OCI-LY1 (cell line): ENCODE measurements around the gene KRTAP10-12.

Experiments
- H2AFZ ChIP-seq: fragments of 200-600 bp; sonication (generic), shearing (Covaris generic); 2 replicates; pipeline ENCODE4 v1.6.0; 2014; ENCODE audit warnings: antibody characterized with exemption, mild to moderate bottlenecking, low read length
- H3F3A ChIP-seq: fragments of 200-600 bp; sonication (generic), shearing (Covaris generic); 2 replicates; pipeline ENCODE4 v1.6.0; 2014; ENCODE audit warnings: mild to moderate bottlenecking, antibody characterized with exemption, low read length, moderate library complexity; ENCODE audit not compliant: insufficient read depth
- H3K27ac ChIP-seq: fragments of 200-600 bp; sonication (generic); 2 replicates; pipeline ENCODE4 v1.5.1; 2014; ENCODE audit warnings: low read length, mixed run types, mild to moderate bottlenecking, low read depth; ENCODE audit not compliant: poor library complexity, severe bottlenecking
- H3K27me3 ChIP-seq: fragments of 200-600 bp; sonication (generic); 2 replicates; pipeline ENCODE4 v1.6.0; 2014; ENCODE audit warnings: antibody characterized with exemption, mild to moderate bottlenecking, low read length, moderate library complexity; ENCODE audit not compliant: insufficient read depth
- H3K36me3 ChIP-seq: fragments of 200-600 bp; sonication (generic); 2 replicates; pipeline ENCODE4 v1.6.1; 2014; ENCODE audit warnings: mild to moderate bottlenecking, antibody characterized with exemption, low read length, moderate library complexity, mixed read lengths; ENCODE audit not compliant: insufficient read depth
- H3K4me1 ChIP-seq: fragments of 200-600 bp; sonication (generic); 2 replicates; pipeline ENCODE4 v1.5.1; 2014; ENCODE audit warnings: mild to moderate bottlenecking, low read length, moderate library complexity; ENCODE audit not compliant: insufficient read depth, severe bottlenecking
- H3K4me2 ChIP-seq: fragments of 200-600 bp; sonication (generic), shearing (Covaris generic); 2 replicates; pipeline ENCODE4 v1.6.1; 2014; ENCODE audit warnings: low read length
- H3K4me3 ChIP-seq: fragments of 200-600 bp; sonication (generic); 2 replicates; pipeline ENCODE4 v1.5.1; 2014; ENCODE audit warnings: low read length, low read depth, mild to moderate bottlenecking, mixed read lengths; ENCODE audit not compliant: poor library complexity, severe bottlenecking
- H3K79me2 ChIP-seq: fragments of 200-600 bp; shearing (Covaris generic); 2 replicates; pipeline ENCODE4 v1.6.1; 2016; ENCODE audit warnings: mixed run types, low read length, mixed read lengths; ENCODE audit not compliant: insufficient read depth
- H3K9ac ChIP-seq: fragments of 200-600 bp; sonication (generic), shearing (Covaris generic); 2 replicates; pipeline ENCODE4 v1.6.1; 2014; ENCODE audit warnings: mild to moderate bottlenecking, low read length, mixed read lengths
- H3K9me2 ChIP-seq: fragments of 200-600 bp; sonication (generic), shearing (Covaris generic); 2 replicates; pipeline ENCODE4 v1.6.1; 2014; ENCODE audit warnings: low read depth, mild to moderate bottlenecking, low read length, mixed read lengths
- H3K9me3 ChIP-seq: fragments of 200-600 bp; shearing (Covaris generic); 2 replicates; pipeline ENCODE4 v1.6.1; 2014; ENCODE audit warnings: low read length, mixed read lengths
- H4K20me1 ChIP-seq: fragments of 200-600 bp; sonication (generic), shearing (Covaris generic); 2 replicates; pipeline ENCODE4 v1.6.0; 2016; ENCODE audit warnings: mild to moderate bottlenecking, low read length; ENCODE audit not compliant: insufficient read depth
- CTCF ChIP-seq: fragments of 200-600 bp; sonication (generic), shearing (Covaris generic); IDR thresholded peaks from 2 replicates; pipeline ENCODE4 v1.5.1; 2017; ENCODE audit warnings: mild to moderate bottlenecking, antibody characterized with exemption, low read length, moderate library complexity, mixed read lengths
- EZH2 ChIP-seq: fragments of 200-600 bp; sonication (generic), shearing (Covaris generic); IDR thresholded peaks from 2 replicates; pipeline ENCODE4 v1.8.0; 2017; ENCODE audit warnings: borderline replicate concordance, mixed run types, mild to moderate bottlenecking, antibody characterized with exemption, low read length, moderate library complexity, mixed read lengths

KRTAP10-12 gene

GRCh38 chr21:44718093-44718492 lies 21.1 kb downstream of the KRTAP10-12 start:
- no peaks in the 10 kb centered on the region for H3K4me1 ChIP-seq
- no peaks in the 10 kb centered on the region for H3K36me3 ChIP-seq
- no peak overlapping the region for H3K27ac ChIP-seq
- no peak overlapping the region for H3K4me3 ChIP-seq
- no peaks in the 10 kb centered on the region for H3F3A ChIP-seq
- no peak overlapping the region for H3K4me2 ChIP-seq
- no peaks in the 10 kb centered on the region for H3K9me3 ChIP-seq
- H2AFZ ChIP-seq: no peak overlapping the region
- no peaks in the 10 kb centered on the region for H3K79me2 ChIP-seq
- no peaks in the 10 kb centered on the region for H3K27me3 ChIP-seq
- H4K20me1 ChIP-seq: no peaks in the 10 kb centered on the region
- TF ChIP-seq EZH2 (no peak), CTCF (no peak)
- H3K9ac ChIP-seq: no peak overlapping the region
- no peaks in the 10 kb centered on the region for H3K9me2 ChIP-seq

GRCh38 chr21:44718571-44718970 lies 21.6 kb downstream of the KRTAP10-12 start:
- H2AFZ ChIP-seq: no peak overlapping the region
- H3K9me2 ChIP-seq: no peaks in the 10 kb centered on the region
- no peaks in the 10 kb centered on the region for H3K36me3 ChIP-seq
- H3F3A ChIP-seq: no peaks in the 10 kb centered on the region
- TF ChIP-seq EZH2 (no peak), CTCF (no peak)
- H4K20me1 ChIP-seq: no peaks in the 10 kb centered on the region
- H3K27me3 ChIP-seq: no peaks in the 10 kb centered on the region
- H3K27ac ChIP-seq: no peak overlapping the region
- H3K79me2 ChIP-seq: no peaks in the 10 kb centered on the region
- no peaks in the 10 kb centered on the region for H3K9me3 ChIP-seq
- H3K9ac ChIP-seq: no peak overlapping the region
- H3K4me3 ChIP-seq: no peak overlapping the region
- H3K4me1 ChIP-seq: no peaks in the 10 kb centered on the region
- no peak overlapping the region for H3K4me2 ChIP-seq

GRCh38 chr21:44720170-44720569 lies 23.2 kb downstream of the KRTAP10-12 start:
- no peak overlapping the region for H3K27ac ChIP-seq
- no peak overlapping the region for H3K4me3 ChIP-seq

More at GRCh38 chr21:44720170-44720569, 23.2 kb downstream of the KRTAP10-12 start:
- TF ChIP-seq EZH2 (no peak), CTCF (no peak)
- H2AFZ ChIP-seq: no peak overlapping the region
- no peak overlapping the region for H3K4me2 ChIP-seq
- no peaks in the 10 kb centered on the region for H3K27me3 ChIP-seq
- H3K9ac ChIP-seq: no peak overlapping the region
- H3K79me2 ChIP-seq: no peaks in the 10 kb centered on the region
- H3K4me1 ChIP-seq: no peaks in the 10 kb centered on the region
- no peaks in the 10 kb centered on the region for H3F3A ChIP-seq
- no peaks in the 10 kb centered on the region for H3K36me3 ChIP-seq
- no peaks in the 10 kb centered on the region for H4K20me1 ChIP-seq
- no peaks in the 10 kb centered on the region for H3K9me3 ChIP-seq
- H3K9me2 ChIP-seq: no peaks in the 10 kb centered on the region
